MV-4-11 (cell line): ENCODE measurements around the gene DPAGT1.
"Not testable (repeated sequence)": the region's sequence is repeated elsewhere in the genome, so short reads cannot be mapped to it uniquely, and the experiment has no call there.

Experiments
- DNase-seq: peaks from one replicate; lab custom pipeline; 2025; lab: John Stamatoyannopoulos, UW

DPAGT1 gene

DNA sequence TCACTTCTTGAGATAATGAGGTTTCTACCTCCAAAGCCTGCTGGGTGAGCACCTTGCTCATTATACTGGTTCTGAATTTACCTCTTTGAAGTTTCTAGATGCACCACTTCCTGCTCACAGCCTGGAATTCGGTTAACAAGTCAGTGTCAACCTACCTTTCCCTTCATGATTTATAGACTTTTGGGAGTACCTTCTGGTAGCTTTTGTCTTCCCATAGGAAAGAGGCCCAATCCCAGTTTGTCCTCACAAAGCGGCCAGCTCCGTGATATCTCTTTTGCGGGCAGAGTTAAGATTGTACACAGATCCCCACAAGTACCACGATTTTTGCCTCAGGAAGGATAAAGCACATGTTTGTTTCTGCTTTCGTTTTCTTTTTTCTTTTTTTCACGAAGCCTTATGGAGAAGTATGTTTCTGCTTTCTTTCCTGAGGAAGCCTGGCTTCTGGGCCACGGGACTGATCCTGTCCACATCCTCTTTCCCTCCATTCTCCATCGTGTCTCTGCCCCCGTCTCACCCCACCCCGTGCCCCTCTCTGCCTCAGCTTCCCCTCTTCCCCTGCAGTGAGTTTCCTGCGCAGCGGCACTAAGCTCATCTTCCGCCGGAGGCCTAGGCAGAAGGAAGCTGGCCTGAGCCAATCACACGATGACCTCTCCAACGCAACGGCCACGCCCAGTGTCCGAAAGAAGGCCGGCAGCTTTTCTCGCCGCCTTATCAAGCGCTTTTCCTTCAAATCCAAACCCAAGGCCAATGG lies 14.0 kb upstream of the DPAGT1 start:
- DNase-seq, result peak; percentile 78

DNA sequence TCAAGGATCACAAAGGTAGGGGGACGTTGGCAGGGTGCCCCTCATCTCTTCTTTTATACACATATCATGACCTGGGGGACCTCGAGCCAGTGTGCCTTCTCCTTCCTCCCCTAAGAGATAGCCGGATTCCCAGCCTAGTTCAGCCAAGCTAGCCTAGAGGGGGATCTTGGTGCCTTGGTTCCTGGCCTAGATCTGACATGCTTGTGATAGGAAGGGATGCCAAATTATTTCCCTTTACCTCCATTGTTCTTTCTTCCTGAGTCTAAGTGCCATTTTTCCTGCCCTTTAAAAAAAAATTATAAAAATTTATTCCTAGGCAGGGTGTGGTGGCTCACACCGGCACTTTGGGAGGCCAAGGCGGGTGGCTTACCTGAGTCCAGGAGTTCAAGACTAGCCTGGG lies 12.7 kb upstream of the DPAGT1 start:
- no peak for DNase-seq

DNA sequence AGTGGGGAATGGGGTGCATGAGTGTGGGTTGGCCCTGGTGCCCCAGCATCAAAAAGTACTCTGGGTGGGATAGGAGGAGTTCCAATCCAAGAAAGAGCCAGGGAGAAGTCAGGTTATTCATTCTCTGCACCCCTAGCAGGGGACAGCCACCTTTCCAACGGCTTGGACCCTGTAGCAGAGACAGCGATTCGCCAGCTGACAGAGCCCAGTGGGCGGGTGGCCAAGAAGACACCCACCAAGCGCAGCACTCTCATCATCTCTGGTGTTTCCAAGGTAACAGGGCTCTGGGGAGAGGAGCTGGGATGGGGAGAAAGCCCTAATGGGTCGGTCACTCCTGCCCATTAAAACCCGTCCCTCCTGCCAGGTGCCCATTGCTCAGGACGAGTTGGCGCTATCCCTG lies 12.1 kb upstream of the DPAGT1 start:
- DNase-seq, result no peak

DNA sequence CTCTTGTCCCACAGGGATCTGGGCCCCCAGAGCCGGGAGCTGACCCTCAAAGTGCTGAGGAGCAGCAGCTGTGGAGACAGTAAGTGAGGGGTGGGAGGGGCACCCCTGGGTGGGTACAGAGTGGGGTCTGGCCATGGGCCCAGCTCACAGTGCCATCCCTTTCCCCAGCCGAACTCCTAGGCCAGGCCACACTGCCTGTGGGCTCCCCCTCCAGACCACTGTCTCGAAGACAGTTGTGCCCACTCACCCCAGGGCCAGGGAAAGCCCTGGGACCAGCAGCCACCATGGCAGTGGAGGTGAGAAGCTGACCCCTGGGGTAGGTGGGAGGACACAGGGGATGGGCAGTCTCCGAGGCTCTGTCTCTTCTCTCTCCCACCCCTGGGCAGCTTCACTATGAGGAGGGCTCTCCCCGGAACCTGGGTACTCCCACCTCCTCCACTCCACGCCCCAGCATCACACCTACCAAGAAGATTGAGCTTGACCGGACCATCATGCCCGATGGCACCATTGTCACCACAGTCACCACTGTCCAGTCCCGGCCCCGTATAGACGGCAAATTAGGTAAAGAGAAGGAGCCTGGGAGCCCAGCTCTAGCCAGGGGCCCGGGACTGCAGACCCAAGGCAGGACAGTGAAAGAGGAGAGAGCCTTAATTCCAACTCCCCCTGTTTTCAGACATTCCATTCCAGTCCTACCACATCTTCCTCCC lies 10.8 kb upstream of the DPAGT1 start:
- no peak for DNase-seq

DNA sequence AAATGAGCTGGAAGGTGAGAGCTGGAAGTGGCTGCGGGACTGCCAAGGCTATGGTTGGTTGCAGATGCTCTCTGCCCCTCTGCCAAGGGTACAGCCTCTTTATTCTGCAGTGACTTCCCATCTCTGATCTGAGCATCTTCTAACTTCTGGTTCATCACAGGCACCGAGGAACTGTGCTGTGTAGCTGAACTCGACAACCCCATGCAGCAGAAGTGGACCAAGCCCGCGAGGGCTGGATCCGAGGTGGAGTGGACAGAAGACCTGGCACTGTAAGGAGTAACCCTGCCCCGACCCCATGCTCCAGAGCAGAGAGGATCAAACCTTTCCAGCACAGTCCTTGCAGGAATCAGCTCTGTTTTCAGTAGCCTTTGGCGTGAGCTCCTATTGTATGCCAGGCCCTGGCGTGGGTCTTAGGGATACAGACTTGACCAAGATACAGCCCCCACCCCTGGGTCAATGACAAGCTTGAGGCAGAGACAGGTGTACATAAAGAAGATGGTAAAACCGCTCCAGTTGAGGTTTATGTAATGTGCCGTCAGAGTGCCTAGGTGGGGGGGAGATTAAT lies 9.8 kb upstream of the DPAGT1 start:
- DNase-seq, result no peak

DNA sequence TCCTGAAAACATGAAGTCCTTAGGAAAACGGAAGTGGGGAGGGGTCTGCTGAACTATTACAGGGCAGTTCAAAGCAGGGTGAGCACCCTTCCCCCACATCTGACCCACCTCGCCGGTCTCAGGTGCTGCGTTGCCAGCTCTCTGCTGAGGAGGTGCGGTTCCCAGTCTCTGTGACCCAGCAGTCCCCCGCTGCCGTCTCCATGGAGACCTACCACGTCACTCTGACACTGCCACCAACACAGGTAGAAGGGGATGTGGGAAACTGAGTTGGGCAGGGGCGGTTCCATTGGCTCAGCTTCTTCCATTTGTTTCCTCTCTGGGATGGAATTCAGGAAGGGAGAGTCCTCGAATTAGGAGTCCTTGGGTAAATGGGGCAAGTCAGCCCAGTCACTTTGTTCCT lies 8.8 kb upstream of the DPAGT1 start:
- no peak for DNase-seq

DNA sequence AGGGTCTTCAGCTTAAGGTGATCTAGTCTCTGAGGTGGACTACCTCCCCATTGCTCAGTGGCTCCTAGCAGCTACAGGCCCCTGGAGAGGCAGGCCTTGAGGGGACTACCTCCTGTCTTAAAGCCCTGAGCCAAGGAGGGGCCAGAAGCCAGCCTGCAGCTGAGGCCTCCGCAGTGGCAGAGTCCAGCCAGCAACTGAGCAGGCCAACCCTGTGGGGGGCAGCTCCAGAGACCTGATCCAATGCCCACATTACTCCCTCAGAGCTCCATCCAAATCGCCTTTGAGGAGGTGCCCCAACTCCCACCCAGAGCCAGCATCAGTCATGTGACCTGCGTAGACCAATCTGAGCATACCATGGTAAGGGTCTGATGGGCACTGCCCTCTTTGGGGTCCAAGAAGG lies 8.2 kb upstream of the DPAGT1 start:
- no peak for DNase-seq

DNA sequence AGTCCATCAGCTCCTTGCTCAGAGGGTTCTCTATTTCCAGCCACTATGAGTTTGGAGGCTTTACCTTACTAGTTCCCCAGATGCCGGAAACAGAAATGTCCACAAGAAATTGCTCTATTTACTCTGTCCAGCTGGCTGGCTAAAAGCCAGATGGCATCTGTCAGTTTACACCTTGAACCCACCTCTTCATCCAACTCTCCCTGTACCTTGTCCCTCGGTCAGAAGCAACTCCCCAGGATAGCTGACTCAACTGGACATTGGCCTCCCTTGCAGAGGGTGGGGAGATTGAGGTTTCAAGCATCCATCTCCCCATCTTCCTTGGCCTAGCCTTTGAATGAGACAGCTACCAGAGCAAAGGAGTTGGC lies 7.2 kb upstream of the DPAGT1 start:
- no peak for DNase-seq

DNA sequence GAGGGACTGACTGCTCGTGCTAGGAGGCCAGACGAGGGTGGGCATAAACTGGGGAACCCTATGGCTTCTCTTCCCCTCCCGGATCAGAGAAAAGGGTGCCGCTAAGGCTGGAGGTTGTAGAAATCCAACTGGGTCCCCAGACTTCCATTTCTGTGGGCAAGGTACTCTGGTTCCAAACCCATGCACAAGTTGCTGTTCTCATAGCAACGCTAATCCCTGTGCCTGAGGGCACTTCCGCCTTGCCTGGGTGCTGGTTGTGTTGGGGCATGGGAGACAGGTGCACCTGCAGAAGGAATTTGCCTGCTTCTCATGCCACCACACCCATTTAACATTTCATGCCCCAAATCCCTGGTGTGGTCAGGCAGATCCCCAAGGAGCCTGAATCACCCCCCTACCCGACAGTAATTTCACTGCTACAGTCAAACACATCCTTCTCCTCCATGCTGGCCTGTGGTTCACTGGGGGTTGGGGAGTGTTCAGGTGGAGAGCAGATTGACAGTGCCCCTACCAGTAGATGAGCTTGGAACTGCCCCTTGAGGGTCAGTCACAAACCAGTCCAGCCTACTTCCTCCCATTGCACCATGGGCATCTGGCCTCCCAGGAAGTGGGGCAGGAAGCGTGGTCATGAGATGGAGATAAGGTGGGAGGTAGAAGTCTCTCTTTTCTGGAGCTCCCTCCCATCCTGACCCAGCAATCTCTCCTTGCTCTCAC lies 6.6 kb upstream of the DPAGT1 start:
- peak; percentile 53 for DNase-seq

DNA sequence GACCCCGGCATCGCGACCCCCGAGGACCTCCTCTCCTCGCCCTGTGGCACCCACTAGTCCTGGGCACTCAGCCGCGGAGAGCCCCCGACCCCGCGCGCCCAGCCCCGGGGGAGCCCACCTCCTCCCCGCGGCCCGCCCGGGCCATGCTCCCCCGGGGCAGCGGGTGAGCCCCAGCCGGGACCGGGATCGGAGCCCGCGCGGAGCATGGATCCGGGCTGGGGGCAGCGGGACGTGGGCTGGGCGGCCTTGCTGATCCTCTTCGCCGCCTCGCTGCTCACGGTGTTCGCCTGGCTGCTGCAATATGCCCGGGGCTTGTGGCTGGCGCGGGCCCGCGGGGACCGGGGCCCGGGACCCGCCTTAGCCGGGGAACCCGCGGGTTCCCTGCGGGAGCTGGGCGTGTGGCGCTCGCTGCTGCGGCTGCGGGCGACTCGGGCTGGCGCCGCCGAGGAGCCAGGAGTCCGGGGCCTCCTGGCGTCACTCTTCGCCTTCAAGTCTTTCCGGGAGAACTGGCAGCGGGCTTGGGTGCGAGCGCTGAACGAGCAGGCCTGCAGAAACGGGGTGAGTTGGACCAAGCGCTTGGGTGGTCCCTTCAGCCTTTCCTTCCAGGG lies 6.0 kb upstream of the DPAGT1 start:
- no peak for DNase-seq

DNA sequence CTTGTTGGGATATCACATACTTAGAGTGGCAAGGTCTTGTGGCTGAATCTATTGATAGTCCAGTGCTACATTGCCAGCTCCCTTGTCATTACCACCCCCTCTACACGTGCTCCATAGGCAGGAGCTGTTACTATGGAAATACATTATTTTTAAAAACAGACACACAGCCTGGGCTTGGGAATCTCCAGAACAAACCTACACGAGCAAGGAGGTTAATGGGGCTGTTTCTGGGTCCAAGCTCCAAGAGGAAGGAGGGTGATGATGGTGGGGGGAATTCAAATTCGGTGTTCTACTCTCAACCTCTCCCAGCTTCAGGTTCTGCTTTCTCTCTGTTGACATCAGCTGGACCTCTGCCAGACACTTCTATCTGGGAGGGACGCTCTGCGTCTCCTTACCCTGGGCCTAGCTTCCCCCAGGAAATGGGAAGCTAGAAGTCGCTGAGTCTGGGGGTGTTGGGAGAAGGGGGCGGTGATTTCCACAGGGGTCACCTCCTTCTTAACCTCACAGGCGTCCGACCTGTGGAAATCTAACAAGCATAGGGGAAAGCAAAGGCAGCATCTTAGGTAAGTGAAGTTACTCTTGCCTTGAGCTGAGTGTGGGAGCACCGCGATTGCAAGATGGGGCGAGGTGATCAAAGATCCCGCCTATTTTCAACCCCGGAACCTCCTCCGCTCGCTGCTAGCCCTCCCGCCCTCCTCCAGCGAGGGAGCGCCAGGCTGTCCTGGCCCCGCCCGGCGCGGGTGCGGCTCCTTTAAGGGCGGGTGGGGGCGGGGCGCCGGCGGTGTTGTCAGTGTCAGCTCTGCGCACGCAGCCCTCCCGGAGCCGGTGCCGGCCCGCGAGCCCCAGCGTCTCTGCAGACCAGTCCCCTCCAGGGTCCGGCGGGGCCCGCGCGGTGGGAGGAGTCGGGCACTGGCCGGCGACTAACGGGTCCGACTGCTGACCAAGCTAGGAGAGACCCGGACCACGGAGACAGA lies 5.2 kb upstream of the DPAGT1 start, which contains the start of gene C2CD2L:
Gene C2CD2L, plus strand, starts transcription at position 781 of the 974 bp plus-strand sequence. CDS start 398 bp downstream, outside the sequence.
- peak; percentile 92 for DNase-seq

DNA sequence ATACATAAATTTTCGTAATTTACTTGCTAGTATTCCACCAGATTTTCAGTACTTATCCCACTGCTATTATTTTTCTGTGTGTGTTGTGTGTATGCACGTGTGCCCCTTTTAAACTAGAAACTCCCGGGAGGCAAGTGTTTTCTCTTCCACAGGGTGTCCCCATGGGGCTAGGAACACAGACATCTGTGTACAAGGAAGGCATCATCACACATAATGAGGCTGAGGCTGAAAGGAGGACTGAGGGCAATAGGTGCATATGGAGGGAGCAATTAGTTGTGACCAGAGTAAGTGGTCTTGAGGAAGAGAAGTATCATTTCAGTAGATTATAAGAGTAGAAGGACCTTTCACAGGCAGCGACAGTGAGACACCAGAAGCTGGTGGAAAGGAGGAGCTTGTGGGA lies 2.1 kb upstream of the DPAGT1 start:
- peak; percentile 48 for DNase-seq

DNA sequence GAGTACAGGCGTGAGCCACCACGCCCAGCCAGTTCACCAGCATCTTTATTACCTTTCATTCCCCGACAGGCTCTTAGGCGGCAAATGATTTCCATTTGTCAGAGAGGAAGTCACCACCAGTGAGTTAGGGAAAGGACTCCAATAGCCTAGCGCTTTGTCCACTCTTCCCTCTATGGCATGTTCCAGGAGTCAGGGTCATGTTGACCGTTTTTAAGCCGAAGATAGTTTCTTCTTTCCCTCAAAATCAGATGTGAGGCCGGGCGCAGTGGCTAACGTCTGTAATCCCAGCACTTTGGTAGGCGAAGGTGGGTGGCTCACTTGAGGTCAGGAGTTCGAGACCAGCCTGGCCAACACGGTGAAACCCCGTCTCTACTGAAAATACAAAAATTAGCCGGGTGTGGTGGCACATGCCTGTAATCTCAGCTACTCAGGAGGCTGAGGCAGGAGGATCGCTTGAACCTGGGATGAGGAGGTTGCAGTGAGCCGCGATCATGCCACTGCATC lies 1.6 kb upstream of the DPAGT1 start:
- not testable (repeated sequence) for DNase-seq

DNA sequence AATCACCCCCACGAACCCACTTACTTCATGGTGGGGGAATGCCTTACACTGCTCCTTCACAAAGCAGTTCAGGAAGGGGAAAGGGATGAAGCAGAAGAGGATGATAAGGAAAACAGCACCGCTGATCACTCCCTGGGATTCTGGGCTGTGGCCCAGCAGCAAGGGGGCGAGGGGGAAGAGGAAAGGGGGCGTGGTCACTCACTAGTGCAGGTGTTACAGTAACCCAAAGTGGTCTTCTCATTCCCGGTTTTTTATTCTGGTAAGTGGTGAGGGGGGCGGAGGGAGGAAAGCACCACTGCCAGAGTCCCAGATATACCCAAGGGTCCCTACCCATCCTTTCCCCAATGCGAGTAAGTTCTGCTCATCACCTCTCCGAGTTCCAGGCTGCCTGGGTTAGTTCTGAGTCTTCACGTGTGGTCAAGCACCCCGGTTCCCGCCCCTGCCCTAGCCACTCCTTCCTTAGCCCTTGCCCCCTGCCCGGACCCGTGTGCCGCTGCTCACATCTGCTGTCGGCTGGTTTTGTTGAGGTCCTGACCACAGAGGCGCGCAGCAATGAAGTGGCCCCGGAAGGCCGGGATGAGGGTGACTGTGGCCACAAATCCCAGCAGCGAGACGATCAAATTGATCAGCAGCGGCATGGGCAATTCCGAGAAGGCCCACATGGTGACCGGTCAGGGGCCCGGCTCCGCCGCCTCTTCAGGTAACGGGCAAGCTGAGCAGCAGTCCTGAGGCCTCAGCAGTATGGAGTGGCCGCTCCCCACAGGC lies 477 bp downstream of the DPAGT1 start:
- no peak for DNase-seq

DNA sequence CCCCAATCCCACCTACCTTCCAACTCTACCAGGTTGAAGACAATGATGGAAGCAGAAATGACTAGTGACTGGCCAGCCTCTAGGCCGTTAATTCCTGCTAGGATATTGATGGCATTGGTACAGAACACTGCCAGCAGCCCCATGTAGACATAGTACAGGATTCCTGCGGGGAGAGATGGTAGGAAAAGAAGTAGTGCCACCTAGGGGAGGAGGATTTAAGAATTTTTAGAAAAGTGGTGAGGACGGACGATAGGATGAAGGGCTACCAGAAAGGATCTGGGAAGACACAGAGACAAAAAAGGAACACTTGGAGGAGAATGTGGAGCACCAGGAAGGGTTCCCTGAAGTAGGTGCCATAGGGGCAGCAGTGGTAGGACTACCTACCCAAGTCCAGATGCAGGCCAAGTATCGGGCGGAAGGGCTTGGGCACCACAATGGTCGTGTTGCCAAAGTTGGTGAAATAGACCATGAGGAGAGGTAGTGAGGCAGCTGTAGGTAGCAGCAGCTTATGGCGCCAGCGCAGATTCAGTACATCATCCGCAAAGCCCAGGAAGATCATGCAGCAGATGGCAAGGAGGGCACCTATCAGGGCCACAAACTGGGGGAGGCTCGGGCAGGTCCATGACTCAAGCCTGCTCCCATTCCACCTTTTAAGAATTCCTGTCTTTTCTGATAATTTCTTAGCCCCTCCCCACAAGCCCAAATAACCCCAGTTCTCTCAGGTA lies 1.2 kb downstream of the DPAGT1 start:
- DNase-seq, result peak; percentile 20

DNA sequence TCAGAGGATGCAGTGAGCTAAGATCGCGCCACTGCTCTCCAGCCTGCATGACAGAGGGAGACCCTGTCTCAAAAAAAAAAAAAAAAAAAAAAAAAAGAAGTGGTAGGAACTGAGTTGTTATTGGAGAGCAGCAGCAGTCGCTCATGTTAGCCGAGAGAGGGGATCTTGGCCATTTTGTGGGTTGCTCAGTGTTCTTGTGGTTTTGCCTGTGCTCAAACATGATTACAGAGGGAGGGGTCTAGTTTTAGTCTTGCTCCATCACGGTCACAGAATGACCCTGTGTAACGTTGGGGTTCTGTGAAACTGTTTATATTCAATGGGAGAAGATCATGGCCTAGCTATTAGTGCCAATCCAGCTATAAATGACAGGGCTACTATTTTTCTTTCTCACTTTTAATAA lies 1.9 kb downstream of the DPAGT1 start:
- peak; percentile 73 for DNase-seq

DNA sequence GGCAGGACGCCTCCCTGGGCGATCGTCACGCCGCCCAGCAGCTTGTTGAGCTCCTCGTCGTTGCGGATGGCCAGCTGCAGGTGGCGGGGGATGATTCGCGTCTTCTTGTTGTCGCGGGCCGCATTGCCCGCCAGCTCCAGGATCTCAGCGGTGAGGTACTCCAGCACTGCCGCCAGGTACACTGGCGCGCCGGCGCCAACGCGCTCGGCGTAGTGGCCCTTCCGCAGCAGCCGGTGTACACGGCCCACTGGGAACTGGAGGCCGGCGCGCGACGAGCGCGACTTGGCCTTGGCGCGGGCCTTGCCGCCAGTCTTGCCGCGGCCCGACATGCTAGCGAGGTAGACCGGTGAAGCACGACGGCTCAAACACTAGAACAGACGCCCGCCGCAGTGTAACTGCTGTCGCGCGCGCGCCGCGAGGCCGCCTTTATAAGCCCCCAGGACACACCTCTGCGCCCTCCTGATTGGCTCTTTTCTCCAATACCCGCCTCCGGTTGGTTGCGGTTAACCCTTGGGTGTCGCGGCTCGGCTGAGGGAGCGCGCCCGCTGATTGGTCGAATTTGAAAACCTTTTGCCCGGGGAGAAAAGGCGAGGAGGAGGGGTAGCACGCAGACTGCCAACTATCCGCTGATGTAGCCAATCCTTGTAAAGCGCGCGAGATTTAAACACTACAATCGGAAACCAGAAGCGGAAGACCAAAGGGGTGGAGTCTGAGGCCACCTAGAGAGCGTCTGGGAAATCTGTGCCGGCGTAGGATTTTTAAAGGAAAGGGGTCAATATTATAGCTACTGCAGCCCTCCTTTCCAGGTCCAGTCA lies 6.4 kb downstream of the DPAGT1 start:
- DNase-seq, result peak; percentile 100

DNA sequence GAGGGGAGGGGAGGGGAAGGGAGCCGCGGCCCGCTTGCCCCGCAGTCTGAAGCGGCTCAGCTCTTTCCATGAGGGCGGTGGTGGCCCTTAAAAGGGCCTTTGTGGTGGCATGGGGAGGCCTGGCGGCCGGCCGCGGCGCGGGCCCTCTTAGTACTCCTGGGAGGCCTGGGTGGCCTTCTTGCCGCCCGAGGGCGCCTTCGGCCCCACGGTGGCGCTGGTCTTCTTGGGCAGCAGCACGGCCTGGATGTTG lies 6.9 kb downstream of the DPAGT1 start:
- DNase-seq, result no peak
